Measurements from ENCODE around the gene COX8A. TPM values are rescaled to one million over a fixed set of nuclear protein-coding genes. Genes with fewer than 3 reads are reported as not detected.

The COX8A gene
- total and polyA plus RNA-seq, 2 donors (not counting 1 experiment from before 2014, with no cell fraction given) = 99.0 to 244 TPM

DNA sequence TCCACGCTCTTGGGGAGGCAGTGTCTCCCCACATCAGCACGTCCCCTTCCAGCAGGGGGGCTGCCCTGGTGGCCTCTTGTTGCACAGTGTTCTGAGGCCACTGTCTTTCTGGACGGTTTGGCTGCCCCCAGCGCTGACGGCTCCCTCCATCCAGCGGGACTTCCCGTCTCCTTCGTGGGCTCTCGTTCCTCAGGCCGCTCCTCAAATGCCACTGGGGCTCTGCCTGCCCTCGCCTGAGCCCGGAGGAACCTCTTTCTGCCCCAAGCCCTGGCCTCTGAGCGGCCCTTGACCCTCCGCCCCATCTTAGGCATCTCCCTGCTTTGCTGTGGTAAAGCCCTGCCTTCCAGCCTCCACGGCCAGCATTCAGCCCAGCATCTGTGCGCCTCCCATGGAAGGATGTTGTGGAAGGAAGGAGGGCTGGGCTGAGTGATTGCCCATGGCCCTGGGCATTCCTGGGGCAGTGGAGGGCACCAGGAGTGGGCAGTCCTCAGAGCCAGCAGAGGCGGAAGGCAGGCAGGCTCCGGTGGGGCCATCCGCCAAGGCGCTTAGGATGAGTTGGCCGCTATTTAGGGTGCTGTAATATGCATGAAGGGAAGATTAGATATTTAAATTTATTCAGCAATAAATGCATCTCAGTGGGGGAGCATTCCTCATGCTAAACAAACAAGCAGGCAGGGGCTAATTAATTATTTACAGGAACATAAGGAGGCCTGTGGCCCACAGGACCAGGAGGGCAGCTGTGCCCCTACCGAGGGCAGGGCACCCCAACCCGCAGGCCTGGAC, 29.6 kb downstream of the COX8A start:
- peaks cover 10% of the 10 kb centered on the region for H4K20me1 ChIP-seq (ENCODE audit: control insufficient read depth, insufficient read depth, low read length, poor library complexity, severe bottlenecking)
- DNase-seq (no peak), ATAC-seq (ENCODE audit: low read depth) (no peak)
- TF ChIP-seq CTCF (IDR thresholded peaks at IDR 0.05) (no peak), EZH2 (IDR thresholded peaks at IDR 0.05; ENCODE audit: borderline replicate concordance, insufficient read depth, low read depth, low read length, poor library complexity, severe bottlenecking) (no peak)
- H2AFZ ChIP-seq (ENCODE audit: insufficient read depth, low read depth, low read length, poor library complexity, severe bottlenecking) = no peak overlapping the region
- no peak overlapping the region for H3K9ac ChIP-seq (ENCODE audit: low read length)
- Mint-ChIP-seq H3K9me3 (ENCODE audit: insufficient read depth) (no peaks in the 10 kb centered on the region), H3K27ac (no peak overlapping the region), H3K27me3 (peaks cover 29% of the 10 kb centered on the region), H3K4me3 (no peak overlapping the region), H3K4me1 (peaks cover 17% of the 10 kb centered on the region)
- peaks cover 32 to 34% of the 10 kb centered on the region in 2 donors for H3K4me1 ChIP-seq (ENCODE audit: control insufficient read depth in 2 of 2, insufficient read depth in 2 of 2, low read length in 2 of 2)
- H3K36me3 ChIP-seq (replicated peaks in 1 of 2; ENCODE audit: control extremely low read depth in 1 of 2, control insufficient read depth in 1 of 2, extremely low read depth in 1 of 2, insufficient read depth in 2 of 2, low read length in 1 of 2) = no peaks in the 10 kb centered on the region
- ChIA-PET POLR2A (no interaction called here), CTCF (interaction anchor here (1.1 kb wide), 1 partner anchor 30 kb away, joined by 3 read pairs; no protein-coding TSS in a partner anchor)
- intact Hi-C loops (cut with micrococcal nuclease) = no loop called here
- H3K79me2 ChIP-seq (ENCODE audit: control insufficient read depth, insufficient read depth, low read length) = no peaks in the 10 kb centered on the region
- H3K4me2 ChIP-seq (replicated peaks; ENCODE audit: low read depth, low read length, poor library complexity, severe bottlenecking) = no peak overlapping the region
- no peak overlapping the region for H3K4me3 ChIP-seq (ENCODE audit: control extremely low read depth in 1 of 5, extremely low read depth in 1 of 5, insufficient read depth in 1 of 5, low read depth in 2 of 5, low read length in 4 of 5)
- no peak overlapping the region for H3K27ac ChIP-seq (ENCODE audit: low read length in 2 of 2)
- WGBS (ENCODE audit: insufficient coverage) = 76% methylated on average over 17 of the region's 23 CpGs
- H3K27me3 ChIP-seq (replicated peaks in 1 of 4; ENCODE audit: control extremely low read depth in 1 of 4, control insufficient read depth in 3 of 4, insufficient read depth in 4 of 4, low read length in 3 of 4) = peaks cover 0 to 42% (median 18%) of the 10 kb centered on the region in 4 experiments
- peaks cover 0 to 12% (median 0%) of the 10 kb centered on the region in 3 donors for H3K9me3 ChIP-seq (ENCODE audit: control extremely low read depth in 1 of 3, control insufficient read depth in 2 of 3, insufficient read depth in 1 of 3, low read length in 2 of 3)

GRCh38 chr11:64004590-64004984, 30.2 kb downstream of the COX8A start:
- Histone ChIP-seq H2AFZ (ENCODE audit: insufficient read depth, low read depth, low read length, poor library complexity, severe bottlenecking) (no peak overlapping the region), H4K20me1 (ENCODE audit: control insufficient read depth, insufficient read depth, low read length, poor library complexity, severe bottlenecking) (peaks cover 4% of the 10 kb centered on the region), H3K9ac (ENCODE audit: low read length) (no peak overlapping the region), H3K4me3 (ENCODE audit: control extremely low read depth in 1 of 5, extremely low read depth in 1 of 5, insufficient read depth in 1 of 5, low read depth in 2 of 5, low read length in 4 of 5) (no peak overlapping the region), H3K9me3 (ENCODE audit: control extremely low read depth in 1 of 3, control insufficient read depth in 2 of 3, insufficient read depth in 1 of 3, low read length in 2 of 3) (peaks cover 0 to 12% (median 0%) of the 10 kb centered on the region in 3 donors), H3K27ac (ENCODE audit: low read length in 2 of 2) (no peak overlapping the region), H3K4me2 (replicated peaks; ENCODE audit: low read depth, low read length, poor library complexity, severe bottlenecking) (no peak overlapping the region), H3K27me3 (replicated peaks in 1 of 4; ENCODE audit: control extremely low read depth in 1 of 4, control insufficient read depth in 3 of 4, insufficient read depth in 4 of 4, low read length in 3 of 4) (peaks cover 0 to 45% (median 18%) of the 10 kb centered on the region in 4 experiments), H3K4me1 (ENCODE audit: control insufficient read depth in 2 of 2, insufficient read depth in 2 of 2, low read length in 2 of 2) (peaks cover 28 to 29% of the 10 kb centered on the region in 2 donors), H3K79me2 (ENCODE audit: control insufficient read depth, insufficient read depth, low read length) (no peaks in the 10 kb centered on the region), H3K36me3 (replicated peaks in 1 of 2; ENCODE audit: control extremely low read depth in 1 of 2, control insufficient read depth in 1 of 2, extremely low read depth in 1 of 2, insufficient read depth in 2 of 2, low read length in 1 of 2) (no peaks in the 10 kb centered on the region)
- DNase-seq (no peak), ATAC-seq (ENCODE audit: low read depth) (no peak)
- H3K4me1 Mint-ChIP-seq = peaks cover 12% of the 10 kb centered on the region
- POLR2A ChIA-PET = no interaction called here
- TF ChIP-seq CTCF (IDR thresholded peaks at IDR 0.05) (no peak), EZH2 (IDR thresholded peaks at IDR 0.05; ENCODE audit: borderline replicate concordance, insufficient read depth, low read depth, low read length, poor library complexity, severe bottlenecking) (no peak)
- 100% methylated on average over 1 of the region's 4 CpGs for WGBS (ENCODE audit: insufficient coverage)
- peaks cover 30% of the 10 kb centered on the region for H3K27me3 Mint-ChIP-seq
- H3K4me3 Mint-ChIP-seq = no peak overlapping the region
- intact Hi-C loops (cut with micrococcal nuclease) = no loop called here
- H3K9me3 Mint-ChIP-seq (ENCODE audit: insufficient read depth) = no peaks in the 10 kb centered on the region
- CTCF ChIA-PET = no interaction called here
- no peak overlapping the region for H3K27ac Mint-ChIP-seq
